Suppressor macrophage (primary cell): Measurements from ENCODE around the gene MARCHF9.

Source experiments
- DNase-seq, 4 experiments: peaks; one replicate each; pipeline ENCODE4 v3.0.0-alpha.2; 2020 to 2022

Gene MARCHF9

GRCh38 chr12:57737467-57738460, 17.1 kb upstream of the MARCHF9 start:
- DNase-seq = no peak

GRCh38 chr12:57738661-57739237, 16.2 kb upstream of the MARCHF9 start, which contains the start of gene AGAP2:
Gene AGAP2, minus strand, starts transcription at chr12:57738742. Its CDS starts 496 bp downstream, at chr12:57738246.
- no peak for DNase-seq

- no peak for DNase-seq
Observed at GRCh38 chr12:57739387-57739786, 15.5 kb upstream of the MARCHF9 start.

GRCh38 chr12:57739914-57740538, 14.9 kb upstream of the MARCHF9 start:
- no peak for DNase-seq

- peak in 3 of 4 experiments; percentile 41 to 45 (median 41) for DNase-seq
Observed at GRCh38 chr12:57740656-57741412, 14.1 kb upstream of the MARCHF9 start.

GRCh38 chr12:57741413-57741789, 13.5 kb upstream of the MARCHF9 start:
- peak in 1 of 4 experiments; percentile 20 for DNase-seq

GRCh38 chr12:57741844-57742738, 12.8 kb upstream of the MARCHF9 start:
- peak; percentile 38 to 71 (median 61) for DNase-seq

GRCh38 chr12:57743769-57744168, 11.1 kb upstream of the MARCHF9 start:
- no peak for DNase-seq

GRCh38 chr12:57744194-57744776, 10.6 kb upstream of the MARCHF9 start:
- DNase-seq = peak; percentile 88 to 90 (median 88)

- DNase-seq = peak; percentile 97 to 99 (median 98)
Observed at GRCh38 chr12:57744777-57745484, 10.0 kb upstream of the MARCHF9 start, which contains the start of gene TSPAN31. Gene TSPAN31, plus strand, starts transcription at chr12:57745039. Its CDS starts 116 bp downstream, at chr12:57745155.

- DNase-seq = peak in 2 of 4 experiments; percentile 31 to 36
Observed at GRCh38 chr12:57745485-57745881, 9.4 kb upstream of the MARCHF9 start.

- no peak for DNase-seq
Observed at GRCh38 chr12:57746025-57746424, 8.9 kb upstream of the MARCHF9 start.

- no peak for DNase-seq
Observed at GRCh38 chr12:57749061-57749460, 5.8 kb upstream of the MARCHF9 start.

GRCh38 chr12:57750561-57751431, 4.1 kb upstream of the MARCHF9 start:
- DNase-seq = no peak

GRCh38 chr12:57751432-57751787, 3.5 kb upstream of the MARCHF9 start:
- DNase-seq = peak in 1 of 4 experiments; percentile 7

- DNase-seq = peak; percentile 99
Observed at GRCh38 chr12:57751788-57752667, 2.9 kb upstream of the MARCHF9 start, which contains the start of gene CDK4. Gene CDK4, minus strand, starts transcription at chr12:57752310. Its CDS starts 593 bp downstream, at chr12:57751717.

GRCh38 chr12:57752668-57753000, 2.3 kb upstream of the MARCHF9 start:
- DNase-seq = no peak

GRCh38 chr12:57753756-57754337, 1.1 kb upstream of the MARCHF9 start:
- no peak for DNase-seq
